CD14-positive monocyte (primary cell): ENCODE measurements around the gene EID2. TPM values are rescaled to one million over a fixed set of nuclear protein-coding genes. Genes with fewer than 3 reads are reported as not detected.

Source experiments
- DNase-seq, 3 donors: peaks; one replicate each; pipeline ENCODE4 v3.0.0-alpha.2; 2011 to 2022
- H2AFZ ChIP-seq: 2 replicates; pipeline ENCODE4 v1.6.0; 2012; ENCODE audit warnings: mild to moderate bottlenecking, low read depth, low read length, inconsistent platforms; ENCODE audit not compliant: insufficient read depth, poor library complexity, severe bottlenecking
- H3K27ac ChIP-seq, 2 donors: 1 replicate in 1 of 2; 2 replicates in 1 of 2; pipeline ENCODE4 v1.5.1; 2012 to 2013; ENCODE audit warnings: low read length in 2 of 2, control low read depth in 1 of 2, inconsistent platforms in 1 of 2, low read depth in 1 of 2, mild to moderate bottlenecking in 1 of 2
- H3K27me3 ChIP-seq, 2 donors: one replicate each; pipeline versions ENCODE4 v1.6.0 to v1.6.1; 2011 to 2013; ENCODE audit warnings: low read length in 2 of 2; ENCODE audit not compliant: control insufficient read depth in 2 of 2, insufficient read depth in 2 of 2
- H3K36me3 ChIP-seq, 2 donors: replicated peaks in 1 of 2; 1 replicate in 1 of 2; 2 replicates in 1 of 2; pipeline versions ENCODE4 v1.5.1 to v1.6.1; 2012 to 2013; ENCODE audit warnings: low read length in 2 of 2, control low read depth in 1 of 2, inconsistent platforms in 1 of 2, mild to moderate bottlenecking in 1 of 2; ENCODE audit not compliant: insufficient read depth in 2 of 2, control insufficient read depth in 1 of 2
- H3K4me1 ChIP-seq, 2 donors: 1 replicate in 1 of 2; 2 replicates in 1 of 2; pipeline versions ENCODE4 v1.5.1 to v1.6.1; 2012 to 2013; ENCODE audit warnings: low read length in 2 of 2, control low read depth in 1 of 2, inconsistent platforms in 1 of 2, mild to moderate bottlenecking in 1 of 2, moderate library complexity in 1 of 2; ENCODE audit not compliant: insufficient read depth in 2 of 2, control insufficient read depth in 1 of 2
- H3K4me2 ChIP-seq: replicated peaks from 2 replicates; pipeline ENCODE3; 2012; ENCODE audit warnings: low read length, moderate library complexity, mild to moderate bottlenecking; ENCODE audit not compliant: poor library complexity, severe bottlenecking; ENCODE audit errors: extremely low read depth
- H3K4me3 ChIP-seq, 3 experiments: fragments of 200-600 bp in 1 of 3; sonication (generic) in 1 of 3; replicated peaks in 1 of 3; 1 replicate in 2 of 3; 2 replicates in 1 of 3; pipeline ENCODE4 v1.5.1; 2011 to 2013; ENCODE audit warnings: low read length in 3 of 3, mild to moderate bottlenecking in 3 of 3, control low read depth in 2 of 3, low read depth in 2 of 3, inconsistent platforms in 1 of 3, moderate library complexity in 1 of 3
- H3K79me2 ChIP-seq: 2 replicates; pipeline ENCODE4 v1.6.0; 2012; ENCODE audit warnings: mild to moderate bottlenecking, control low read depth, inconsistent platforms, low read length, moderate library complexity; ENCODE audit not compliant: insufficient read depth
- H3K9ac ChIP-seq: 2 replicates; pipeline ENCODE4 v1.6.0; 2017; ENCODE audit warnings: low read length, mild to moderate bottlenecking; ENCODE audit not compliant: insufficient read depth, poor library complexity, severe bottlenecking
- H3K9me3 ChIP-seq, 2 donors: replicated peaks in 1 of 2; 1 replicate in 1 of 2; 2 replicates in 1 of 2; pipeline versions ENCODE4 v1.5.1 to v1.6.1; 2012 to 2013; ENCODE audit warnings: low read length in 2 of 2, control low read depth in 1 of 2; ENCODE audit not compliant: control insufficient read depth in 1 of 2, insufficient read depth in 1 of 2
- H4K20me1 ChIP-seq: 2 replicates; pipeline ENCODE4 v1.6.0; 2012; ENCODE audit warnings: mild to moderate bottlenecking, low read length, control low read depth, moderate library complexity; ENCODE audit not compliant: insufficient read depth
- H3K27ac Mint-ChIP-seq, 7 donors: one replicate each; pipeline ENCODE4 v1.8.0; 2020; ENCODE audit warnings: mild to moderate bottlenecking in 7 of 7, mixed read lengths in 7 of 7, moderate library complexity in 6 of 7, inconsistent platforms in 2 of 7
- H3K27me3 Mint-ChIP-seq, 3 donors: one replicate each; pipeline ENCODE4 v1.8.0; 2021 to 2022; ENCODE audit warnings: low read depth in 3 of 3, mild to moderate bottlenecking in 3 of 3, mixed read lengths in 3 of 3, moderate library complexity in 3 of 3, inconsistent platforms in 1 of 3
- H3K36me3 Mint-ChIP-seq, 2 donors: one replicate each; pipeline ENCODE4 v1.8.0; 2020; ENCODE audit warnings: mixed read lengths in 2 of 2, inconsistent platforms in 1 of 2, mild to moderate bottlenecking in 1 of 2
- H3K4me1 Mint-ChIP-seq: one replicate; pipeline ENCODE4 v1.8.0; 2020; ENCODE audit warnings: mild to moderate bottlenecking, mixed read lengths
- H3K4me3 Mint-ChIP-seq, 2 donors: one replicate each; pipeline ENCODE4 v1.8.0; 2020; ENCODE audit warnings: mild to moderate bottlenecking in 2 of 2, mixed read lengths in 2 of 2, moderate library complexity in 1 of 2
- H3K9me3 Mint-ChIP-seq, 7 donors: one replicate each; pipeline ENCODE4 v1.8.0; 2020 to 2022; ENCODE audit warnings: mixed read lengths in 7 of 7, mild to moderate bottlenecking in 6 of 7, moderate library complexity in 6 of 7, inconsistent platforms in 2 of 7
- CTCF ChIP-seq: fragments of 200-600 bp; IDR thresholded peaks from one replicate; pipeline ENCODE4 v1.8.0; 2022; ENCODE audit warnings: antibody characterized with exemption, mild to moderate bottlenecking
- WGBS: methylation state at CpG from one replicate; pipeline ENCODE4 v1.1.5; 2013; ENCODE audit warnings: missing lambda C conversion rate; ENCODE audit not compliant: insufficient coverage; 5-methylcytosine and 5-hydroxymethylcytosine counted together
- intact Hi-C, 2 donors: fragments of 100-400 bp; cut with micrococcal nuclease; formaldehyde crosslinking; loops; one replicate each; pipeline versions ENCODE4 v1.15.0 to v1.15.1; 2023
- polyA plus RNA-seq, 3 donors: library from polyadenylated mRNA; depleted of rRNA in 1 of 3; unstranded in 2 of 3; stranded (reverse) in 1 of 3; fragments of 300-500 nt in 2 of 3; fragments of >200 nt in 1 of 3; fragmentation: Illumina TruSeq in 2 of 3; gene quantifications; 1 replicate in 2 of 3; 2 replicates in 1 of 3; pipeline ENCODE4 v1.2.3, GENCODE V29; 2012 to 2021

EID2 gene
- polyA plus RNA-seq, 3 donors, result 5.8 to 20.4 (median 12.5) TPM

- Mint-ChIP-seq H3K36me3 (peaks cover 19 to 21% of the 10 kb centered on the region in 2 donors), H3K27me3 (peaks cover 38 to 44% (median 43%) of the 10 kb centered on the region in 3 donors), H3K4me1 (peaks cover 8% of the 10 kb centered on the region), H3K9me3 (peaks cover 0 to 14% (median 3%) of the 10 kb centered on the region in 7 donors), H3K4me3 (no peak overlapping the region), H3K27ac (no peak overlapping the region)
- 100% methylated on average over 2 of the region's 5 CpGs for WGBS
- no peak overlapping the region for H2AFZ ChIP-seq
- H3K4me1 ChIP-seq, result peaks cover 0 to 5% of the 10 kb centered on the region in 2 donors
- peaks cover 0 to 7% of the 10 kb centered on the region in 2 donors for H3K9me3 ChIP-seq
- peaks cover 12 to 19% of the 10 kb centered on the region in 2 donors for H3K36me3 ChIP-seq
- H3K27me3 ChIP-seq, result peaks cover 19 to 32% of the 10 kb centered on the region in 2 donors
- DNase-seq, result no peak
- H3K4me3 ChIP-seq, result no peak overlapping the region
- H3K27ac ChIP-seq, result no peak overlapping the region
- no peak for TF ChIP-seq CTCF
- H4K20me1 ChIP-seq, result no peaks in the 10 kb centered on the region
- no peak overlapping the region for H3K9ac ChIP-seq
- H3K79me2 ChIP-seq, result no peaks in the 10 kb centered on the region
- no peak overlapping the region for H3K4me2 ChIP-seq
- intact Hi-C loops, result loop anchor here in 1 of 2 donors (10.0 kb wide), 1 partner anchor 180 kb away; no protein-coding TSS in a partner anchor
Measured at GRCh38 chr19:39494661-39495060, 45.3 kb downstream of the EID2 start.

GRCh38 chr19:39492788-39493187, 47.2 kb downstream of the EID2 start:
- no CpG with 5 or more reads among the region's 3 CpGs for WGBS
- no peak overlapping the region for H3K4me2 ChIP-seq
- H2AFZ ChIP-seq, result no peak overlapping the region
- no peaks in the 10 kb centered on the region for H3K4me1 Mint-ChIP-seq
- H3K27me3 Mint-ChIP-seq, result peaks cover 21 to 26% (median 24%) of the 10 kb centered on the region in 3 donors
- no peak for DNase-seq
- H3K27me3 ChIP-seq, result peaks cover 5 to 13% of the 10 kb centered on the region in 2 donors
- H3K4me3 ChIP-seq, result no peak overlapping the region
- no peak for TF ChIP-seq CTCF
- H3K27ac Mint-ChIP-seq, result peak overlapping the region in 1 of 7 donors; percentile 64
- H3K9ac ChIP-seq, result no peak overlapping the region
- no peak overlapping the region for H3K4me3 Mint-ChIP-seq
- intact Hi-C loops, result loop anchor here in 1 of 2 donors (10.0 kb wide), 1 partner anchor 182 kb away; no protein-coding TSS in a partner anchor
- no peak overlapping the region for H3K27ac ChIP-seq
- peaks cover 0 to 1% of the 10 kb centered on the region in 2 donors for H3K4me1 ChIP-seq
- H3K79me2 ChIP-seq, result no peaks in the 10 kb centered on the region
- peaks cover 24 to 39% of the 10 kb centered on the region in 2 donors for H3K36me3 Mint-ChIP-seq
- peaks cover 0 to 1% of the 10 kb centered on the region in 2 donors for H3K9me3 ChIP-seq
- H3K9me3 Mint-ChIP-seq, result peaks cover 0 to 4% (median 0%) of the 10 kb centered on the region in 7 donors
- H4K20me1 ChIP-seq, result no peaks in the 10 kb centered on the region
- H3K36me3 ChIP-seq, result peaks cover 31 to 38% of the 10 kb centered on the region in 2 donors
